Measurements from ENCODE around the gene C5orf22. TPM values are rescaled to one million over a fixed set of nuclear protein-coding genes. Genes with fewer than 3 reads are reported as not detected.

C5orf22 gene
- total RNA-seq (ENCODE audit: low replicate concordance), result 37.5 and 60.8 TPM in 2 replicates

DNA sequence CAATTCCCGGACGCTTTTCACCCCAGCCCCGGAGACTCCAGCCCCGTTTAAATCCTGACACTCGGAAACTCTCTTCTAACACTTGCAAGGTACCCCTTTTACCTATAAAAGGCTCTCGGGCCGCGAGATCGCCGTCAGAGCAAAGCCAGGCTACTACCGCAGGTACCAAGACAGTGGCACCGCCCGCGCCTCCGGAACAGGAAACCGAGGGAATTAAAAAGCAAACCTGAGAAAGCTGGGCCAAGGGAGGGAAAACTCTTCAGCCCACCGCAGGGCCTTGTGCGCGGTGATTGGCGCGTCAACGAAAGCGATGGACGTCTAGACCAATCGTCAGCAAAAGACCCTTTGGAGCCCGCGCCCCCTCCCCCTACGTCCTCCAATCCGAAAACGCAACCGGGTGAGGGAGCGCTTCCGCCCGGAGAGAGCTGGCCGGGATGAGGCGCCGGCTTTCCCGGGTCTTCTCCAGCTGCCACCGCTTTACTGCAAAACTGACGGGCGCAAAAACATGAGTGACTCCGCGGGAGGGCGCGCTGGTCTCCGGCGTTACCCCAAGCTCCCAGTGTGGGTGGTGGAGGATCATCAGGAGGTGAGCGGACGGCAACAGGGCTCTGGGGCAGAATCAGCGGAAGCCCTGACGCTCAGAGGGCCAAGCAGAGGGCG lies at the start of gene C5orf22, which contains the start of gene DROSHA:
Gene C5orf22 (plus strand): TSS at position 414 of the 660 bp plus-strand sequence. CDS start 92 bp downstream, at position 506.
Gene DROSHA (minus strand): TSS at position 206 of the 660 bp plus-strand sequence. CDS start 3,034 bp downstream, outside the sequence.
- DNase-seq (ENCODE audit: low spot score), result peak; percentile 98
- TF ChIP-seq CTCF (IDR thresholded peaks at IDR 0.05), result no peak
- TF ChIP-seq EZH2phosphoT487 (IDR thresholded peaks at IDR 0.05), result no peak
- no peak for TF ChIP-seq EZH2 (IDR thresholded peaks at IDR 0.05)
- Histone ChIP-seq H4K20me1 (ENCODE audit: low read depth) (peaks cover 15% of the 10 kb centered on the region), H2AFZ (replicated peaks) (peak within 1 kb of the TSS; percentile 86), H3K9me3 (ENCODE audit: low read depth) (no peaks in the 10 kb centered on the region), H3K4me1 (peaks cover 14% of the 10 kb centered on the region), H3K4me2 (peak within 1 kb of the TSS; percentile 92), H3K79me2 (ENCODE audit: low read depth) (peaks cover 61% of the 10 kb centered on the region), H3K9ac (peak within 1 kb of the TSS; percentile 83), H3F3A (ENCODE audit: low read depth) (peaks cover 6% of the 10 kb centered on the region), H3K4me3 (peak within 1 kb of the TSS; percentile 85), H3K36me3 (peaks cover 5% of the 10 kb centered on the region), H3K27me3 (no peaks in the 10 kb centered on the region), H3K27ac (peak within 1 kb of the TSS; percentile 79)
- H3K4me3 Mint-ChIP-seq, result peak within 1 kb of the TSS; percentile 97
- H3K9me3 Mint-ChIP-seq, result no peaks in the 10 kb centered on the region
- peaks cover 26% of the 10 kb centered on the region for H3K4me1 Mint-ChIP-seq
- H3K27me3 Mint-ChIP-seq (ENCODE audit: insufficient read depth, low read depth), result peaks cover 10% of the 10 kb centered on the region
- H3K36me3 Mint-ChIP-seq, result peaks cover 30% of the 10 kb centered on the region
- H3K27ac Mint-ChIP-seq, result peak within 1 kb of the TSS; percentile 84

DNA sequence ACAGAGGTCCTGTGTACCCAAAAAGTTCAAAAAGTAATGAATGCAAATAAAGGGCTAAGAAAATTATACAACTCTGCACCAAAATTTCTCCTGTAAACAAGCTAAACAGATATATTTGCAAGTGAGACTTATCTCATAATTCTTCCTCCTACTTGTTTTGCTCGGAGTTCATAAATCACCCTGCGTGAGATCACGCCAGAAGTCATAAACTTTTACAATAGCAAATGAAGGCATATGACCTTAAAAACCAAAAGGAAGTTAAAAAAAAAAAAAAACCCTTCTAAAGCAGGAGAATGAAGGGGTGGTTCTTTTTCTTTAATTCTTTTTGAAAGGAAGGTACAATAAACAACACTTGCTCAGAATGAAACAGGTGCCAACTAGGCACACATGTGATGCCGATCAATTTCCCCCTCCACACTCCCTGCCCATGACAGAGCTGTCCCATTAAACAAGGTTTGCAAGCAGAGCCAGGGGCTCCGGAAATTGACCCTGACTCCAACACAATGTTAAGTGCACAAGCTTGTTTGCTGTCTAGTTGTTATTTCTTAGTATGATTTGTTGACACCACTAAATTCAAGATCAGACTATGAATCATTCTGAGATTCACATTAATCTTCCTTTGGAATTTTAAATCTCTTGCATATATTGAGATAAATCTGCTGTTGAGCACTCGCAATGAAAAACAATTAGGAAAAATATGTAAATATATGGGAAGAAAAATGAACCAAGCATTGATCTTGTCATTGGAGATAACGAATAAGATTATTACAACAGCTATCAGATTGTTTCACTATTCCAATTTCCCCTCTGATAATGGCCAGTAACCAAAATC lies 46.5 kb upstream of the C5orf22 start:
- no peaks in the 10 kb centered on the region for H3K79me2 ChIP-seq (ENCODE audit: low read depth)
- H3K4me2 ChIP-seq, result no peak overlapping the region
- H3K4me1 ChIP-seq, result no peaks in the 10 kb centered on the region
- no peak overlapping the region for H3K9ac ChIP-seq
- H3K27me3 ChIP-seq, result no peaks in the 10 kb centered on the region
- H3K27ac ChIP-seq, result no peak overlapping the region
- peaks cover 20% of the 10 kb centered on the region for H3K36me3 ChIP-seq
- Mint-ChIP-seq H3K4me1 (no peaks in the 10 kb centered on the region), H3K36me3 (peaks cover 25% of the 10 kb centered on the region), H3K27ac (no peak overlapping the region), H3K27me3 (ENCODE audit: insufficient read depth, low read depth) (no peaks in the 10 kb centered on the region), H3K4me3 (no peak overlapping the region), H3K9me3 (no peaks in the 10 kb centered on the region)
- no peak overlapping the region for H2AFZ ChIP-seq (replicated peaks)
- no peak for TF ChIP-seq EZH2phosphoT487 (IDR thresholded peaks at IDR 0.05)
- TF ChIP-seq EZH2 (IDR thresholded peaks at IDR 0.05), result no peak
- no peak for TF ChIP-seq CTCF (IDR thresholded peaks at IDR 0.05)
- no peak overlapping the region for H3K4me3 ChIP-seq
- no peaks in the 10 kb centered on the region for H3F3A ChIP-seq (ENCODE audit: low read depth)
- no peaks in the 10 kb centered on the region for H3K9me3 ChIP-seq (ENCODE audit: low read depth)
- peaks cover 3% of the 10 kb centered on the region for H4K20me1 ChIP-seq (ENCODE audit: low read depth)
- no peak for DNase-seq (ENCODE audit: low spot score)

GRCh38 chr5:31486441-31486840 lies 45.7 kb upstream of the C5orf22 start:
- no peak overlapping the region for H3K27ac Mint-ChIP-seq
- no peaks in the 10 kb centered on the region for H3K4me1 Mint-ChIP-seq
- peaks cover 15% of the 10 kb centered on the region for H3K36me3 ChIP-seq
- H3K27ac ChIP-seq, result no peak overlapping the region
- no peak overlapping the region for H2AFZ ChIP-seq (replicated peaks)
- no peaks in the 10 kb centered on the region for H3K27me3 Mint-ChIP-seq (ENCODE audit: insufficient read depth, low read depth)
- no peaks in the 10 kb centered on the region for H3K9me3 Mint-ChIP-seq
- no peak overlapping the region for H3K9ac ChIP-seq
- no peaks in the 10 kb centered on the region for H3K9me3 ChIP-seq (ENCODE audit: low read depth)
- no peak overlapping the region for H3K4me2 ChIP-seq
- peaks cover 3% of the 10 kb centered on the region for H4K20me1 ChIP-seq (ENCODE audit: low read depth)
- no peaks in the 10 kb centered on the region for H3K4me1 ChIP-seq
- peaks cover 30% of the 10 kb centered on the region for H3K36me3 Mint-ChIP-seq
- no peaks in the 10 kb centered on the region for H3K27me3 ChIP-seq
- TF ChIP-seq EZH2 (IDR thresholded peaks at IDR 0.05) (no peak), EZH2phosphoT487 (IDR thresholded peaks at IDR 0.05) (no peak), CTCF (IDR thresholded peaks at IDR 0.05) (no peak)
- no peak for DNase-seq (ENCODE audit: low spot score)
- no peaks in the 10 kb centered on the region for H3K79me2 ChIP-seq (ENCODE audit: low read depth)
- no peaks in the 10 kb centered on the region for H3F3A ChIP-seq (ENCODE audit: low read depth)
- no peak overlapping the region for H3K4me3 Mint-ChIP-seq
- H3K4me3 ChIP-seq, result no peak overlapping the region
